Kidney (tissue), 14 donors: ENCODE measurements around the gene AATK. TPM values are rescaled to one million over a fixed set of nuclear protein-coding genes. Genes with fewer than 3 reads are reported as not detected.
A peak's percentile ranks its signal among the peaks of the same experiment; 100 is the strongest.

Experiments used
- DNase-seq, 5 donors: peaks; one replicate each; pipeline ENCODE4 v3.0.0-alpha.2; 2013 to 2020
- FAIRE-seq: peaks from 2 replicates; lab custom pipeline; 2012; peaks lifted over from hg19 to GRCh38; lab: Jason Lieb, UNC
- H3K27ac ChIP-seq, 2 donors: one replicate each; pipeline ENCODE4 v1.7.0; 2013; ENCODE audit warnings: low read depth in 2 of 2, low read length in 2 of 2, inconsistent platforms in 1 of 2
- H3K27me3 ChIP-seq: one replicate; pipeline ENCODE4 v1.7.1; 2013; ENCODE audit warnings: low read length, inconsistent platforms; ENCODE audit not compliant: control insufficient read depth, insufficient read depth
- H3K36me3 ChIP-seq, 3 donors: one replicate each; pipeline versions ENCODE4 v1.7.0 to v1.7.1; 2013; ENCODE audit warnings: low read length in 3 of 3, control low read depth in 1 of 3, inconsistent platforms in 1 of 3; ENCODE audit not compliant: insufficient read depth in 3 of 3, control insufficient read depth in 2 of 3
- H3K4me1 ChIP-seq, 3 donors: one replicate each; pipeline versions ENCODE4 v1.7.0 to v1.7.1; 2013; ENCODE audit warnings: low read length in 3 of 3, inconsistent platforms in 1 of 3, low read depth in 1 of 3; ENCODE audit not compliant: control insufficient read depth in 2 of 3, insufficient read depth in 2 of 3
- H3K4me3 ChIP-seq, 3 donors: one replicate each; pipeline versions ENCODE4 v1.7.0 to v1.8.1; 2013; ENCODE audit warnings: low read length in 3 of 3, control low read depth in 1 of 3, inconsistent platforms in 1 of 3
- H3K9ac ChIP-seq, 3 donors: one replicate each; pipeline versions ENCODE4 v1.7.0 to v1.7.1; 2013; ENCODE audit warnings: low read length in 3 of 3, control low read depth in 1 of 3, inconsistent platforms in 1 of 3
- H3K9me3 ChIP-seq, 3 donors: one replicate each; pipeline versions ENCODE4 v1.7.0 to v1.7.1; 2013; ENCODE audit warnings: low read length in 3 of 3, control low read depth in 1 of 3, inconsistent platforms in 1 of 3; ENCODE audit not compliant: control insufficient read depth in 2 of 3, insufficient read depth in 1 of 3
- intact Hi-C: fragments of 100-400 bp; cut with DNase I; formaldehyde crosslinking; loops from one replicate; pipeline ENCODE4 v1.11.1; 2022
- polyA plus RNA-seq: library from polyadenylated mRNA; stranded (reverse); fragments of 350-450 nt; fragmentation: Illumina TruSeq; extraction: RNeasy Lipid Tissue Mini Kit (QIAGEN cat#74804); gene quantifications from one replicate; pipeline ENCODE4 v1.2.3, GENCODE V29; 2014; ENCODE audit warnings: low read depth, low replicate concordance; ENCODE audit not compliant: insufficient read depth
- total RNA-seq: library from RNA; stranded (reverse); fragmentation: NEBNext Ultra II Directional; extraction: Animal tissue kit (Norgen Biotek cat#: 25700); gene quantifications from one replicate; pipeline ENCODE4 v1.2.1, GENCODE V29; 2021
- TF ChIP-seq, protein P1 (sequence below): IDR thresholded peaks from 3 replicates; pipeline ENCODE4 v1.5.1; 2012; ENCODE audit warnings: mild to moderate bottlenecking, moderate library complexity, borderline replicate concordance; ENCODE audit not compliant: insufficient read depth; ENCODE audit errors: extremely low read depth
- donor health status: control.
- donor health status: control.
- donor health status: control.
- donor health status: control.
- donor health status: control.
- donor health status: DM: yes; HTN: yes; CAD: no.
- donor health status: Normal renal cell carcinoma (clear cell type).

The AATK gene
- total and polyA plus RNA-seq, 2 donors from 2014 or later, result 0.65 to 4.2 TPM

DNA sequence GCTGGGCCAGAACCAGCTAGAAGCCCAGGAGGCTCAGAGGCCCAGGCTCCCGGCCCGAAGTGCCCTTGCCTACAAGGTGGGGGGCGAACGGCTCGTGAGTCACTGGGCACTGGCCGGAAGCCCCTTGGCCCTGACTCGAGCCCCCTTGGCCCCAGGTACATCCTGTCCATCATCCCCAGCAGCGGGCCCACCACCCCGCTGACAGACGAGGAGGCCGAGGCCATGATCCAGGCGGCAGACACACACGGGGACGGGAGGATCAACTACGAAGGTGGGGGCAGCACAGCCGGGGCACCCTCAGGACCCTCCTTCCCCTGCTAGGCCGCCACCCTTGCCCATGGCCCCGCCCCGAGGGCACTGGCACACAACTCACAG lies 15.8 kb upstream of the AATK start:
- DNase-seq, result no peak
- TF ChIP-seq, protein P1, sequence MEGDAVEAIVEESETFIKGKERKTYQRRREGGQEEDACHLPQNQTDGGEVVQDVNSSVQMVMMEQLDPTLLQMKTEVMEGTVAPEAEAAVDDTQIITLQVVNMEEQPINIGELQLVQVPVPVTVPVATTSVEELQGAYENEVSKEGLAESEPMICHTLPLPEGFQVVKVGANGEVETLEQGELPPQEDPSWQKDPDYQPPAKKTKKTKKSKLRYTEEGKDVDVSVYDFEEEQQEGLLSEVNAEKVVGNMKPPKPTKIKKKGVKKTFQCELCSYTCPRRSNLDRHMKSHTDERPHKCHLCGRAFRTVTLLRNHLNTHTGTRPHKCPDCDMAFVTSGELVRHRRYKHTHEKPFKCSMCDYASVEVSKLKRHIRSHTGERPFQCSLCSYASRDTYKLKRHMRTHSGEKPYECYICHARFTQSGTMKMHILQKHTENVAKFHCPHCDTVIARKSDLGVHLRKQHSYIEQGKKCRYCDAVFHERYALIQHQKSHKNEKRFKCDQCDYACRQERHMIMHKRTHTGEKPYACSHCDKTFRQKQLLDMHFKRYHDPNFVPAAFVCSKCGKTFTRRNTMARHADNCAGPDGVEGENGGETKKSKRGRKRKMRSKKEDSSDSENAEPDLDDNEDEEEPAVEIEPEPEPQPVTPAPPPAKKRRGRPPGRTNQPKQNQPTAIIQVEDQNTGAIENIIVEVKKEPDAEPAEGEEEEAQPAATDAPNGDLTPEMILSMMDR, result no peak
- intact Hi-C loops, result no loop called here

DNA sequence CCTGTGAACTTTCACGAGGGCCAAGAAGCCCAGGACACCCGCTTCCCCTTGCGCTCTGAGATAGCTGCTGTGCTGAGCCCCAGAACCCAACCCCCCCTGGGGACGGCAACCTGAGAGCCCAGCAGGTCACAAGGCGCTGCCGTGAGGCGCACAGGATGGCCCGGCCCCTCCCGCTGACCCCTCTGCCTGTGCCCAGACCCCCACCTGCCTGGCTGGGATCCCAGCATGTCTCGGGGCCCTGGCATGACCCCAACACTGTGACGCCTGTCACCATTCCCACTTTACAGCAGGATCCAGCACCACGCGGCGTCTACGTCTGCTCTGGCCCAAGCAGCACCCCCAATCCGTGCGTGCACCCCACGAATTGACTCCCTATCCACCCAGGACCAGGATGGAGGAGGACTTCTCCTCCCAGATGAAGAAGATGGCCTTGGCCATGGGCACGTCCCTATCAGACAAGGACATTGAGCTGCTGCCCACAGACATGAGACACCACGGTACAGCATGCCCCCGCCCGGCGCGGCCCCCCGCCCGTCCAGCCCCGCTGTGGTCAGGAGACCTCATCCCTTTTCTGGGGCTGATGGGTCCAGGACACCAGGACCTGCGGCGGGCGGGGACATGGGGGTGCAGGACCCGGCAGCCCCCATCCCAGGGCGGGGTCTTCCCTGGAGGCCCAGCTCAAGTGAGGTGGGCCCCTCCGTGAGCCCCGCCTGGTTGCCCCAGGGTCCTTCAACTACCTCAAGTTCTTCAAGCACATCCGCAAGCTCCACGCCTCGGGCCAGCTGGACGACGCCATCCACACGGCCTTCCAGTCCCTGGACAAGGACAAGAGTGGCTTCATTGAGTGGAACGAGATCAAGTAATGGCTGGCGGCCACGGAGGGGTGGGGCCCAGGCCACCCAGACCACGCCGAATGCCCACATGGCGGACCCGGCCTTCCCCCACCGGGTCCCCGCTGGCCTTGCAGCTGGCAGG lies 15.1 kb upstream of the AATK start:
- H3K4me1 ChIP-seq, result no peaks in the 10 kb centered on the region
- H3K27me3 ChIP-seq, result no peaks in the 10 kb centered on the region
- TF ChIP-seq, protein P1, result no peak
- H3K27ac ChIP-seq, result no peak overlapping the region
- no peaks in the 10 kb centered on the region for H3K9me3 ChIP-seq
- H3K4me3 ChIP-seq, result no peak overlapping the region
- H3K36me3 ChIP-seq, result no peaks in the 10 kb centered on the region
- intact Hi-C loops, result no loop called here
- no peak overlapping the region for H3K9ac ChIP-seq
- no peak for FAIRE-seq
- no peak for DNase-seq

More for the DNA sequence above, 15.8 kb upstream of the AATK start:
- no peak overlapping the region for H3K9ac ChIP-seq
- no peaks in the 10 kb centered on the region for H3K27me3 ChIP-seq
- H3K36me3 ChIP-seq, result no peaks in the 10 kb centered on the region
- FAIRE-seq, result no peak
- H3K4me1 ChIP-seq, result no peaks in the 10 kb centered on the region
- H3K4me3 ChIP-seq, result no peak overlapping the region
- H3K9me3 ChIP-seq, result no peaks in the 10 kb centered on the region
- H3K27ac ChIP-seq, result no peak overlapping the region

DNA sequence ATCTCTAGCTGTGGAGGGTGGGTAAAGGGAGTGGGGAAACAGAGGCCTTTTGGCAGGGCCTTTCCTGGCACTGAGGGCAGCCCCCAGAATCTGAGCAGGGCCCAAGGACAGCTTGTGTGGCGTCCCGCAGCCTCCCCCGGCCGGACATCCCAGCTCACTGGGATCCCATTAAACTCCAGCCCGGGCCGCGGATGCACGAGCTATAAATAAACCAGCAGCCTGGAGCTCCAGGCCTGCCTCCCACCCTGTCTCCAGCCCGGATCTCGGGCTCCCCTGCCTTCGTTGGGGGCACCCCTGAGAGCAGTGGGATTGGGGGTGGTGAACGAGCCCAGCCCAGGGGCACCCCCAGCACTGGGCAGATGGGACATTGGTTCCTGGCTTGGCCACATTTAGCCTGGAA lies 13.8 kb upstream of the AATK start:
- no peaks in the 10 kb centered on the region for H3K27me3 ChIP-seq
- TF ChIP-seq, protein P1, result no peak
- no peak overlapping the region for H3K4me3 ChIP-seq
- intact Hi-C loops, result no loop called here
- FAIRE-seq, result no peak
- no peaks in the 10 kb centered on the region for H3K4me1 ChIP-seq
- no peaks in the 10 kb centered on the region for H3K9me3 ChIP-seq
- H3K9ac ChIP-seq, result no peak overlapping the region
- no peak overlapping the region for H3K27ac ChIP-seq
- no peaks in the 10 kb centered on the region for H3K36me3 ChIP-seq
- peak in 1 of 5 donors; percentile 52 for DNase-seq
